ENCODE measurements around the gene DUS2.
"Not testable (repeated sequence)": the region's sequence is repeated elsewhere in the genome, so short reads cannot be mapped to it uniquely, and the experiment has no call there.

DUS2 gene

DNA sequence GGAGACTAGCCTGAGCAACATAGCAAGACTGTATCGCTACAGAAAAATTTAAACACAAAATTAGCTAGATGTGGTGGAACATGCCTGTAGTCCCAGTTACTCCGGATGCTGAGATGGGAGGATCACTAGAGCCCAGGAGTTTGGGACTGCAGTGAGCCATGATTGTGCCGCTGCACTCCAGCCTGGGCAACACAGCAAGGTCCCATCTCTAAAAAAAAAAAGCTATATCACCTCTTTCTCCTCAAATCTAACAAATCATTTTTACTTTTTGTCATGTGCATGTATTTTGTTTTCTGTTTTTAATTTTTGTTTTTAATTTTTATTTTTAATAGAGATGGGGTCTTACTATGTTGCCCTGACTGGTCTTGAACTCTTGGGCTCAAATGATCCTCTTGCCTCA, 5.9 kb downstream of the DUS2 start:
- peaks cover 16% of the 10 kb centered on the region; the same call in 1 of the 2 replicates for H3K36me3 ChIP-seq (ENCODE audit: insufficient read depth, low read length)
- peaks cover 8% of the 10 kb centered on the region for H3K4me1 ChIP-seq (ENCODE audit: insufficient read depth, low read length)
- ATAC-seq (ENCODE audit: insufficient read depth, low read depth) (no peak), DNase-seq (no peak)
- H3K9ac ChIP-seq (ENCODE audit: low read depth, low read length) = no peak overlapping the region
- H3K79me2 ChIP-seq (ENCODE audit: insufficient read depth, low read length) = peaks cover 8% of the 10 kb centered on the region
- no peaks in the 10 kb centered on the region for H3K27me3 ChIP-seq (ENCODE audit: insufficient read depth, low read length, poor library complexity)
- TF ChIP-seq, protein P1, sequence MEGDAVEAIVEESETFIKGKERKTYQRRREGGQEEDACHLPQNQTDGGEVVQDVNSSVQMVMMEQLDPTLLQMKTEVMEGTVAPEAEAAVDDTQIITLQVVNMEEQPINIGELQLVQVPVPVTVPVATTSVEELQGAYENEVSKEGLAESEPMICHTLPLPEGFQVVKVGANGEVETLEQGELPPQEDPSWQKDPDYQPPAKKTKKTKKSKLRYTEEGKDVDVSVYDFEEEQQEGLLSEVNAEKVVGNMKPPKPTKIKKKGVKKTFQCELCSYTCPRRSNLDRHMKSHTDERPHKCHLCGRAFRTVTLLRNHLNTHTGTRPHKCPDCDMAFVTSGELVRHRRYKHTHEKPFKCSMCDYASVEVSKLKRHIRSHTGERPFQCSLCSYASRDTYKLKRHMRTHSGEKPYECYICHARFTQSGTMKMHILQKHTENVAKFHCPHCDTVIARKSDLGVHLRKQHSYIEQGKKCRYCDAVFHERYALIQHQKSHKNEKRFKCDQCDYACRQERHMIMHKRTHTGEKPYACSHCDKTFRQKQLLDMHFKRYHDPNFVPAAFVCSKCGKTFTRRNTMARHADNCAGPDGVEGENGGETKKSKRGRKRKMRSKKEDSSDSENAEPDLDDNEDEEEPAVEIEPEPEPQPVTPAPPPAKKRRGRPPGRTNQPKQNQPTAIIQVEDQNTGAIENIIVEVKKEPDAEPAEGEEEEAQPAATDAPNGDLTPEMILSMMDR (IDR thresholded peaks at IDR 0.05; ENCODE audit: borderline replicate concordance, extremely low read depth, low read length, poor library complexity, severe bottlenecking) = no peak
- no peak for TF ChIP-seq EZH2 (IDR thresholded peaks at IDR 0.05; ENCODE audit: borderline replicate concordance, low read depth, low read length, severe bottlenecking)
- H3K9me3 ChIP-seq (ENCODE audit: insufficient read depth, low read length, severe bottlenecking) = no peaks in the 10 kb centered on the region
- H3K27ac ChIP-seq (ENCODE audit: low read length) = no peak overlapping the region
- H2AFZ ChIP-seq (ENCODE audit: low read depth, low read length) = no peak overlapping the region
- H3K4me3 ChIP-seq (ENCODE audit: low read depth in 1 of 2, low read length in 2 of 2) = no peak overlapping the region
- H4K20me1 ChIP-seq (ENCODE audit: insufficient read depth, low read length) = no peaks in the 10 kb centered on the region
- no peak overlapping the region for H3K4me2 ChIP-seq (ENCODE audit: insufficient read depth, low read length)

DNA sequence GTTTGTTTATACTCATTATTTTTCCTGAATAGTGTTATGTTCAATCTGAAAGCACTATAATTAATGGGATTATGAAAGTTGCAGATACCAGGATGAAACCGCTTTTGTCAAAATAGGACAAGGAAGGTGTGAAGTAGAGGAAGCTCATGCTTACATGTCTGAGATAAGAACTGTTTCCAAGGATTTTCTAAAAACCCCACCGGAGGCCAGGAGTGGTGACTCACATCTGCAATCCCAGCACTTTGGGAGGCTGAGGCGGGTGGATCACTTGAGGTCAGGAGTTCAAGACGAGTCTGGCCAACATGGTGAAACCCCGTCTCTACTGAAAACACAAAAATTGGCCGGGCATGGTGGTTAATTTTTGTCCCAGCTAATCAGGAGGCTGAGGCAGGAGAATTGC, 7.0 kb downstream of the DUS2 start:
- not testable (repeated sequence) for H3K4me1 ChIP-seq (ENCODE audit: insufficient read depth, low read length); H4K20me1 ChIP-seq (ENCODE audit: insufficient read depth, low read length); H3K4me3 ChIP-seq (ENCODE audit: low read depth in 1 of 2, low read length in 2 of 2); DNase-seq; H3K9ac ChIP-seq (ENCODE audit: low read depth, low read length); H3K4me2 ChIP-seq (ENCODE audit: insufficient read depth, low read length); H3K27ac ChIP-seq (ENCODE audit: low read length); H3K9me3 ChIP-seq (ENCODE audit: insufficient read depth, low read length, severe bottlenecking); H2AFZ ChIP-seq (ENCODE audit: low read depth, low read length); H3K79me2 ChIP-seq (ENCODE audit: insufficient read depth, low read length); ATAC-seq (ENCODE audit: insufficient read depth, low read depth); H3K27me3 ChIP-seq (ENCODE audit: insufficient read depth, low read length, poor library complexity)
- peaks cover 16% of the 10 kb centered on the region; the same call in 1 of the 2 replicates for H3K36me3 ChIP-seq (ENCODE audit: insufficient read depth, low read length)

DNA sequence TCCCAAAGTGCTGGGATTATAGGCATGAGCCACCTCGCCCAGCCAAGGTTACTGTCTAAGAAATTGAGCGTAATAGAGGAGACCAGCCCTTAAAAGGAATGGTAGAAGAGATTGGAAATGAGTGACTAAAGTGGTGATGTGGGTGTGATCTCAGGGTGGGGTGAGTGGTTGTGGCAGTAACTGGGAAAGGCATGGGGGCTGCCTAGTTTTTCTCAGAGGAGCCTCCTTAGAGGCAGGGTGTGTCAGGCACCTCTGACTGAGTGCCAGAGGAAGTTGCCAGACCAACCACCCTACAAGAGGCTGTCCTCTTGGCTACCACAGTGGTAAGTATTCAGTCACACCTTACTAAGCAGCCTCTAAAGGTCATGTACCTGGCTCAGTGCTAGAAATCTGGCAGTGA, 8.9 kb downstream of the DUS2 start:
- no peak overlapping the region for H3K27ac ChIP-seq (ENCODE audit: low read length)
- peaks cover 12% of the 10 kb centered on the region; the same call in 1 of the 2 replicates for H3K36me3 ChIP-seq (ENCODE audit: insufficient read depth, low read length)
- H2AFZ ChIP-seq (ENCODE audit: low read depth, low read length) = no peak overlapping the region
- H3K4me1 ChIP-seq (ENCODE audit: insufficient read depth, low read length) = no peaks in the 10 kb centered on the region
- H4K20me1 ChIP-seq (ENCODE audit: insufficient read depth, low read length) = no peaks in the 10 kb centered on the region
- H3K79me2 ChIP-seq (ENCODE audit: insufficient read depth, low read length) = no peaks in the 10 kb centered on the region
- no peaks in the 10 kb centered on the region for H3K27me3 ChIP-seq (ENCODE audit: insufficient read depth, low read length, poor library complexity)
- H3K4me3 ChIP-seq (ENCODE audit: low read depth in 1 of 2, low read length in 2 of 2) = no peak overlapping the region
- ATAC-seq (ENCODE audit: insufficient read depth, low read depth) (no peak), DNase-seq (no peak)
- H3K9ac ChIP-seq (ENCODE audit: low read depth, low read length) = no peak overlapping the region
- no peaks in the 10 kb centered on the region for H3K9me3 ChIP-seq (ENCODE audit: insufficient read depth, low read length, severe bottlenecking)
- no peak overlapping the region for H3K4me2 ChIP-seq (ENCODE audit: insufficient read depth, low read length)
- TF ChIP-seq, protein P1 (IDR thresholded peaks at IDR 0.05; ENCODE audit: borderline replicate concordance, extremely low read depth, low read length, poor library complexity, severe bottlenecking) = no peak
- TF ChIP-seq EZH2 (IDR thresholded peaks at IDR 0.05; ENCODE audit: borderline replicate concordance, low read depth, low read length, severe bottlenecking) = no peak

DNA sequence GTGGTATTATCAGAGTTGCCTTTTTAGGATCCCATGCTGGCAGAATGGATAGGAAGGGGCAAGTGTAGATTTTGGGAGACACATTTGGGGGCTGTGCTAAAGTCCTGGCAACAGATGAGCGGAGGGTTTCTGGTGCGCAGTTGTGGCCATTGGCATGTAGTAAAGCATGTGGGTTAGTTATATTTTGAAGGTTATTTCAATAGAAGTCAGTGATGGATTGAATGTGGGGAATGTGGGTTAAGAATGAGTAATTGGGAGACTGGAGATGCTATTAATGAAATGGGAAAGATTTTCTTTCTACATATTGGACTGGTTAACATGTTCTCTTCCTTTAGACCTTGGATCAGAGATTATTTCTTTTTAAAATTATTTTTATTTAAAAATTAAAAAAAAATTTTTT, 10.0 kb downstream of the DUS2 start:
- no peak overlapping the region for H3K27ac ChIP-seq (ENCODE audit: low read length)
- no peaks in the 10 kb centered on the region for H4K20me1 ChIP-seq (ENCODE audit: insufficient read depth, low read length)
- no peak overlapping the region for H3K4me2 ChIP-seq (ENCODE audit: insufficient read depth, low read length)
- no peak for TF ChIP-seq EZH2 (IDR thresholded peaks at IDR 0.05; ENCODE audit: borderline replicate concordance, low read depth, low read length, severe bottlenecking)
- TF ChIP-seq, protein P1 (IDR thresholded peaks at IDR 0.05; ENCODE audit: borderline replicate concordance, extremely low read depth, low read length, poor library complexity, severe bottlenecking) = no peak
- DNase-seq (no peak), ATAC-seq (ENCODE audit: insufficient read depth, low read depth) (no peak)
- H3K4me3 ChIP-seq (ENCODE audit: low read depth in 1 of 2, low read length in 2 of 2) = no peak overlapping the region
- H2AFZ ChIP-seq (ENCODE audit: low read depth, low read length) = no peak overlapping the region
- H3K79me2 ChIP-seq (ENCODE audit: insufficient read depth, low read length) = no peaks in the 10 kb centered on the region
- H3K9ac ChIP-seq (ENCODE audit: low read depth, low read length) = no peak overlapping the region
- H3K36me3 ChIP-seq (ENCODE audit: insufficient read depth, low read length) = 0 out of 2 replicates have a peak, but pooled peaks cover 3% of the 10 kb centered on the region
- no peaks in the 10 kb centered on the region for H3K4me1 ChIP-seq (ENCODE audit: insufficient read depth, low read length)
- no peaks in the 10 kb centered on the region for H3K9me3 ChIP-seq (ENCODE audit: insufficient read depth, low read length, severe bottlenecking)
- no peaks in the 10 kb centered on the region for H3K27me3 ChIP-seq (ENCODE audit: insufficient read depth, low read length, poor library complexity)
